ENCODE results near the gene GEMIN7. TPM values are rescaled to one million over a fixed set of nuclear protein-coding genes. Genes with fewer than 3 reads are reported as not detected.

The GEMIN7 gene
- total and polyA plus RNA-seq, 2 of the 13 experiments (the other 11 are each of a cell fraction or from before 2014, with no cell fraction given), result 24.1 to 30.6 TPM

DNA sequence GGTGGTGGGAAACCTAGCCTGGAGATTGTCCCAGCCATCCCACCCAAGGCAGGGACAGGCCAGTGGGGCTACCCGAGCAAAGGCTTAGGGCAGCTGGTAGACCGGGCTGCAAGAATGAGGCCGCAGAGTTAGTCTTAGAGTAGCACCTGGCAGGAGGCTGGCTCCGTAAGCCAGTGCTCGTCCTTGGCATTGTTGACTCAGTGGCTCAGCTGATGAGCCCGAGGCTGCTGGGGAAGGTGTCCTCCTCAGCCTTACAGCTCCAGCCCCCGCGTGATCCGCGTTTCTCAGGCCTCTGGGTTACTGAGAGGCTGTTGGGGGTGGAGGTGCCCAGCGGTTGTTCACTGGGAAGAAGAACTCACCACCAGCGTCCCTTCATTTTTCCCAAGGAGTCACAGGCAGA, 38.6 kb downstream of the GEMIN7 start:
- WGBS (ENCODE audit: low lambda C conversion rate), result no CpG with 5 or more reads among the region's 12 CpGs
- no peak for TF ChIP-seq ZNF572 (CRISPR knock-in tag; IDR thresholded peaks at IDR 0.05)
- TF ChIP-seq ZNF607 (CRISPR knock-in tag; IDR thresholded peaks at IDR 0.05; ENCODE audit: borderline replicate concordance), result no peak
- TF ChIP-seq ZNF816 (CRISPR knock-in tag; IDR thresholded peaks at IDR 0.05; ENCODE audit: borderline replicate concordance), result no peak
- TF ChIP-seq, protein P1, sequence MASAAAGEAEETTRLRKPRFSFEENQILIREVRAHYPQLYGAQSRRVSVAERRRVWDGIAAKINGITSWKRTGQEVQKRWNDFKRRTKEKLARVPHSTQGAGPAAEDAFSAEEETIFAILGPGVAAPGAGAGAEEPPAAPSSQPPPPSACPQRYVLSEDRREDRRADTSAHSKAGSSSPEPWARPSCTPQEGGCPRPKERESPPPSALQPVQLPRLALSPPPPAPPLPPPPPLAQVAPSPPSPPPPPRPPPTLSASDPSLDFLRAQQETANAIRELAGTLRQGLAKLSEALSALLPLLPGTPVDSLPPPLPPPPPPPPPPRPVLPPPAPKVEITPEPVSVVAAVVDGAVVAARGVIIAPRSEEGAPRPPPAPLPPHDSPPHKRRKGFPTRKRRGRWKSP (CRISPR knock-in tag; IDR thresholded peaks at IDR 0.05), result no peak
- no peak for TF ChIP-seq HNRNPUL1 (IDR thresholded peaks at IDR 0.05; ENCODE audit: low read depth, low read length)
- TF ChIP-seq, protein P2, sequence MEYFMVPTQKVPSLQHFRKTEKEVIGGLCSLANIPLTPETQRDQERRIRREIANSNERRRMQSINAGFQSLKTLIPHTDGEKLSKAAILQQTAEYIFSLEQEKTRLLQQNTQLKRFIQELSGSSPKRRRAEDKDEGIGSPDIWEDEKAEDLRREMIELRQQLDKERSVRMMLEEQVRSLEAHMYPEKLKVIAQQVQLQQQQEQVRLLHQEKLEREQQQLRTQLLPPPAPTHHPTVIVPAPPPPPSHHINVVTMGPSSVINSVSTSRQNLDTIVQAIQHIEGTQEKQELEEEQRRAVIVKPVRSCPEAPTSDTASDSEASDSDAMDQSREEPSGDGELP (IDR thresholded peaks at IDR 0.05; ENCODE audit: borderline replicate concordance, low read depth), result peak; percentile 52; the same call in 1 of the 2 replicates
- no peak for TF ChIP-seq RARG (CRISPR knock-in tag; IDR thresholded peaks at IDR 0.05; ENCODE audit: low read depth)
- TF ChIP-seq, protein P3, sequence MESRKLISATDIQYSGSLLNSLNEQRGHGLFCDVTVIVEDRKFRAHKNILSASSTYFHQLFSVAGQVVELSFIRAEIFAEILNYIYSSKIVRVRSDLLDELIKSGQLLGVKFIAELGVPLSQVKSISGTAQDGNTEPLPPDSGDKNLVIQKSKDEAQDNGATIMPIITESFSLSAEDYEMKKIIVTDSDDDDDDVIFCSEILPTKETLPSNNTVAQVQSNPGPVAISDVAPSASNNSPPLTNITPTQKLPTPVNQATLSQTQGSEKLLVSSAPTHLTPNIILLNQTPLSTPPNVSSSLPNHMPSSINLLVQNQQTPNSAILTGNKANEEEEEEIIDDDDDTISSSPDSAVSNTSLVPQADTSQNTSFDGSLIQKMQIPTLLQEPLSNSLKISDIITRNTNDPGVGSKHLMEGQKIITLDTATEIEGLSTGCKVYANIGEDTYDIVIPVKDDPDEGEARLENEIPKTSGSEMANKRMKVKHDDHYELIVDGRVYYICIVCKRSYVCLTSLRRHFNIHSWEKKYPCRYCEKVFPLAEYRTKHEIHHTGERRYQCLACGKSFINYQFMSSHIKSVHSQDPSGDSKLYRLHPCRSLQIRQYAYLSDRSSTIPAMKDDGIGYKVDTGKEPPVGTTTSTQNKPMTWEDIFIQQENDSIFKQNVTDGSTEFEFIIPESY (CRISPR knock-in tag; IDR thresholded peaks at IDR 0.05), result peak; percentile 45; the same call in 1 of the 2 replicates
- no peak for TF ChIP-seq TBX3 (IDR thresholded peaks at IDR 0.05; ENCODE audit: borderline replicate concordance)
- TF ChIP-seq, protein P4, sequence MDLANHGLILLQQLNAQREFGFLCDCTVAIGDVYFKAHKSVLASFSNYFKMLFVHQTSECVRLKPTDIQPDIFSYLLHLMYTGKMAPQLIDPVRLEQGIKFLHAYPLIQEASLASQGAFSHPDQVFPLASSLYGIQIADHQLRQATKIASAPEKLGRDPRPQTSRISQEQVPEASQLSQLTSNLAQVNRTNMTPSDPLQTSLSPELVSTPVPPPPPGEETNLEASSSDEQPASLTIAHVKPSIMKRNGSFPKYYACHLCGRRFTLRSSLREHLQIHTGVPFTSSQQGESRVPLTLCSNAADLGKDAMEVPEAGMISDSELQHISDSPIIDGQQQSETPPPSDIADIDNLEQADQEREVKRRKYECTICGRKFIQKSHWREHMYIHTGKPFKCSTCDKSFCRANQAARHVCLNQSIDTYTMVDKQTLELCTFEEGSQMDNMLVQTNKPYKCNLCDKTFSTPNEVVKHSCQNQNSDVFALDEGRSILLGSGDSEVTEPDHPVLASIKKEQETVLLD (CRISPR knock-in tag; IDR thresholded peaks at IDR 0.05; ENCODE audit: low read depth), result no peak
- no peak for TF ChIP-seq ZNF33A (CRISPR knock-in tag; IDR thresholded peaks at IDR 0.05; ENCODE audit: borderline replicate concordance)
- TF ChIP-seq NR2F6 (IDR thresholded peaks at IDR 0.05), result no peak
- TF ChIP-seq NR2F6 (CRISPR knock-in tag; IDR thresholded peaks at IDR 0.05), result no peak
- TF ChIP-seq, protein P5, sequence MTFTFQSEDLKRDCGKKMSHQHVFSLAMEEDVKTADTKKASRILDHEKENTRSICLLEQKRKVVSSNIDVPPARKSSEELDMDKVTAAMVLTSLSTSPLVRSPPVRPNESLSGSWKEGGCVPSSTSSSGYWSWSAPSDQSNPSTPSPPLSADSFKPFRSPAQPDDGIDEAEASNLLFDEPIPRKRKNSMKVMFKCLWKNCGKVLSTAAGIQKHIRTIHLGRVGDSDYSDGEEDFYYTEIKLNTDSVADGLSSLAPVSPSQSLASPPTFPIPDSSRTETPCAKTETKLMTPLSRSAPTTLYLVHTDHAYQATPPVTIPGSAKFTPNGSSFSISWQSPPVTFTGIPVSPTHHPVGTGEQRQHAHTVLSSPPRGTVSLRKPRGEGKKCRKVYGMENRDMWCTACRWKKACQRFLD (CRISPR knock-in tag; IDR thresholded peaks at IDR 0.05; ENCODE audit: borderline replicate concordance), result no peak
- TF ChIP-seq, protein P6, sequence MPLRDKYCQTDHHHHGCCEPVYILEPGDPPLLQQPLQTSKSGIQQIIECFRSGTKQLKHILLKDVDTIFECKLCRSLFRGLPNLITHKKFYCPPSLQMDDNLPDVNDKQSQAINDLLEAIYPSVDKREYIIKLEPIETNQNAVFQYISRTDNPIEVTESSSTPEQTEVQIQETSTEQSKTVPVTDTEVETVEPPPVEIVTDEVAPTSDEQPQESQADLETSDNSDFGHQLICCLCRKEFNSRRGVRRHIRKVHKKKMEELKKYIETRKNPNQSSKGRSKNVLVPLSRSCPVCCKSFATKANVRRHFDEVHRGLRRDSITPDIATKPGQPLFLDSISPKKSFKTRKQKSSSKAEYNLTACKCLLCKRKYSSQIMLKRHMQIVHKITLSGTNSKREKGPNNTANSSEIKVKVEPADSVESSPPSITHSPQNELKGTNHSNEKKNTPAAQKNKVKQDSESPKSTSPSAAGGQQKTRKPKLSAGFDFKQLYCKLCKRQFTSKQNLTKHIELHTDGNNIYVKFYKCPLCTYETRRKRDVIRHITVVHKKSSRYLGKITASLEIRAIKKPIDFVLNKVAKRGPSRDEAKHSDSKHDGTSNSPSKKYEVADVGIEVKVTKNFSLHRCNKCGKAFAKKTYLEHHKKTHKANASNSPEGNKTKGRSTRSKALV (CRISPR knock-in tag; IDR thresholded peaks at IDR 0.05), result no peak

More for the DNA sequence above, 38.6 kb downstream of the GEMIN7 start:
- H3K4me1 ChIP-seq (ENCODE audit: insufficient read depth, low read length), result peaks cover 27% of the 10 kb centered on the region
- DNase-seq (ENCODE audit: low spot score) (no peak), ATAC-seq (no peak), FAIRE-seq (no peak)
- intact Hi-C loops (cut with micrococcal nuclease; ENCODE audit: unreplicated experiment) (no loop called here), in situ Hi-C loops (cut with HindIII; ENCODE audit: extremely low pct_ligation_motif_present, low pct_unique_long_range_greater_than_20kb) (no loop called here)
- H3K9me3 ChIP-seq (ENCODE audit: low read length), result no peaks in the 10 kb centered on the region
- peaks cover 0 to 2% of the 10 kb centered on the region in 2 experiments; a peak in 2 of 5 replicates for H3K36me3 ChIP-seq (replicated peaks in 1 of 2; ENCODE audit: control insufficient read depth in 1 of 2, insufficient read depth in 2 of 2, low read length in 2 of 2)
- no peaks in the 10 kb centered on the region for H3K27me3 ChIP-seq (ENCODE audit: control insufficient read depth in 1 of 2, insufficient read depth in 2 of 2, low read length in 2 of 2)
- no peak overlapping the region for H3K27ac ChIP-seq (ENCODE audit: extremely low read length, insufficient read depth, low read length)
- ChIA-PET CTCF (ENCODE audit: low intra/inter-chr PET ratio, low total read pairs) (no interaction called here), POLR2A (interaction anchor here (1.1 kb wide), 1 partner anchor 19 kb away, joined by 3 read pairs; no protein-coding TSS in a partner anchor)
- peaks cover 73% of the 10 kb centered on the region for H3K79me2 ChIP-seq (ENCODE audit: insufficient read depth, low read length)
- no peak overlapping the region for H3K9ac ChIP-seq (ENCODE audit: insufficient read depth, low read depth, low read length)
- BruUV-seq (replicated peaks), result no TSS peak
- no peak overlapping the region for H3K4me3 ChIP-seq (replicated peaks in 1 of 3; ENCODE audit: insufficient read depth in 1 of 3, low read depth in 2 of 3, low read length in 3 of 3)
- H2AFZ ChIP-seq (ENCODE audit: low read length), result no peak overlapping the region
- H4K20me1 ChIP-seq (ENCODE audit: insufficient read depth, low read length), result peaks cover 19% of the 10 kb centered on the region
- no peak overlapping the region for H3K4me2 ChIP-seq (ENCODE audit: low read depth, low read length)
